ENCODE results near the gene LDB2. TPM values are rescaled to one million over a fixed set of nuclear protein-coding genes. Genes with fewer than 3 reads are reported as not detected.

Gene LDB2
- total and polyA plus RNA-seq, 2 of the 8 experiments (the other 6 are each of a cell fraction or from before 2014, with no cell fraction given): 57.0 to 140 TPM

GRCh38 chr4:16692524-16692923 is 205.9 kb downstream of the LDB2 start:
- whole genome bisulfite sequencing, 2 experiments (ENCODE audit: extremely low coverage in 1 of 2, insufficient coverage in 1 of 2, insufficient read length in 1 of 2, insufficient replicate concordance in 2 of 2, low coverage in 1 of 2, low lambda C conversion rate in 2 of 2, missing lambda C conversion rate in 1 of 2): 71% methylated on average over 2 of the region's 2 CpGs; no CpG with 5 or more reads in 1 of the 2 experiments
- H2BK120ac ChIP-seq (replicated peaks; ENCODE audit: low read depth, low read length): no peak overlapping the region
- H2BK15ac ChIP-seq (ENCODE audit: low read length): no peak overlapping the region
- peaks cover 8 to 25% (median 17%) of the 10 kb centered on the region in 4 experiments for H3K4me1 ChIP-seq (replicated peaks in 1 of 4; ENCODE audit: control insufficient read depth in 3 of 4, insufficient read depth in 4 of 4, low read length in 3 of 4)
- no peaks in the 10 kb centered on the region for H4K20me1 ChIP-seq (replicated peaks in 1 of 2; ENCODE audit: control insufficient read depth in 1 of 2, insufficient read depth in 2 of 2, low read length in 2 of 2)
- H3K79me2 ChIP-seq (ENCODE audit: control insufficient read depth in 1 of 2, insufficient read depth in 2 of 2, low read length in 2 of 2): no peaks in the 10 kb centered on the region
- FAIRE-seq: no peak
- no peak overlapping the region for H4K8ac ChIP-seq (ENCODE audit: extremely low read depth, insufficient read depth, low read length)
- H3K4me2 ChIP-seq (ENCODE audit: insufficient read depth in 1 of 2, low read depth in 2 of 2, low read length in 2 of 2): no peak overlapping the region
- 0 out of 2 replicates have a peak overlapping the region, but pooled peaks have one; percentile 53 for H2BK12ac ChIP-seq (ENCODE audit: low read depth, low read length)
- H3K4ac ChIP-seq (replicated peaks; ENCODE audit: insufficient read length, low read depth, low read length): no peak overlapping the region
- no peak overlapping the region for H3K23ac ChIP-seq (ENCODE audit: insufficient read length)
- H2AK5ac ChIP-seq (ENCODE audit: low read depth, low read length): no peak overlapping the region
- no peak for DNase-seq (ENCODE audit: low read depth in 1 of 2, low spot score in 2 of 2)
- POLR2A ChIA-PET (ENCODE audit: partially characterized antibody): interaction anchor here (1.9 kb wide), 1 partner anchor 9 kb away, joined by 6 read pairs; no protein-coding TSS in a partner anchor
- H2BK20ac ChIP-seq (ENCODE audit: low read length): no peak overlapping the region
- no peak overlapping the region for H3K9ac ChIP-seq (replicated peaks in 1 of 4; ENCODE audit: extremely low read depth in 1 of 4, low read depth in 3 of 4, low read length in 3 of 4)
- no peaks in the 10 kb centered on the region for H3K79me1 ChIP-seq (ENCODE audit: low read depth, low read length)
- no peaks in the 10 kb centered on the region; a peak in 1 of 8 replicates for H3K36me3 ChIP-seq (ENCODE audit: control insufficient read depth in 2 of 4, insufficient read depth in 4 of 4, low read length in 3 of 4)
- H3K56ac ChIP-seq (replicated peaks; ENCODE audit: insufficient read length, low read depth, low read length): no peak overlapping the region
- no peak overlapping the region for H3K27ac ChIP-seq (ENCODE audit: low read depth, low read length)
- no peaks in the 10 kb centered on the region for H3K27me3 ChIP-seq (replicated peaks in 1 of 4; ENCODE audit: control insufficient read depth in 3 of 4, extremely low read depth in 1 of 4, insufficient read depth in 3 of 4, low read length in 3 of 4)
- H2BK5ac ChIP-seq (ENCODE audit: low read depth, low read length): no peak overlapping the region
- no peak overlapping the region for H3K4me3 ChIP-seq (ENCODE audit: extremely low read depth in 1 of 4, insufficient read depth in 2 of 4, low read depth in 3 of 4, low read length in 4 of 4)
- no peak overlapping the region for H3K14ac ChIP-seq (ENCODE audit: insufficient read length)
- CTCF ChIA-PET (ENCODE audit: partially characterized antibody): interaction anchor here (0.6 kb wide), 1 partner anchor 20 kb away, joined by 4 read pairs; no protein-coding TSS in a partner anchor
- H3K18ac ChIP-seq (ENCODE audit: extremely low read depth, low read length): peak overlapping the region; percentile 28; the same call in 1 of the 2 replicates
- H4K91ac ChIP-seq (replicated peaks; ENCODE audit: insufficient read length, low read length): no peak overlapping the region
- H3K23me2 ChIP-seq (ENCODE audit: low read depth, low read length): no peaks in the 10 kb centered on the region
- no peak overlapping the region for H2AFZ ChIP-seq (ENCODE audit: low read length)
- no peak overlapping the region for H4K5ac ChIP-seq (ENCODE audit: insufficient read length, low read depth, low read length)
- H3K9me3 ChIP-seq (ENCODE audit: insufficient read depth in 2 of 2, low read depth in 1 of 2, low read length in 1 of 2): no peaks in the 10 kb centered on the region
- TF ChIP-seq YY1 (IDR thresholded peaks at IDR 0.05; ENCODE audit: low read depth, low read length) (no peak), POU5F1 (IDR thresholded peaks at IDR 0.05; ENCODE audit: low read depth, low read length) (no peak), TAF1 (IDR thresholded peaks at IDR 0.05; ENCODE audit: low read depth, low read length) (no peak), USF2 (IDR thresholded peaks at IDR 0.05; ENCODE audit: low read length) (no peak), JUN (IDR thresholded peaks at IDR 0.05; ENCODE audit: low read depth, low read length) (no peak), ATF2 (IDR thresholded peaks at IDR 0.05; ENCODE audit: low read length) (no peak), RAD21 (IDR thresholded peaks at IDR 0.05 in 1 of 2, conservative IDR thresholded peaks at IDR 0.05 in 1 of 2; ENCODE audit: low read depth in 2 of 2, low read length in 2 of 2) (no peak), CTBP2 (IDR thresholded peaks at IDR 0.05; ENCODE audit: borderline replicate concordance, insufficient read depth, insufficient read length, low read length) (no peak), TBP (IDR thresholded peaks at IDR 0.05; ENCODE audit: low read depth, low read length) (no peak), EGR1 (IDR thresholded peaks at IDR 0.05; ENCODE audit: borderline replicate concordance, low read depth, low read length) (no peak), PHF8 (conservative IDR thresholded peaks at IDR 0.05; ENCODE audit: low read depth, low read length) (no peak)

Data from H1 (cell line).